GM19467 (cell line): ENCODE measurements around the gene STN1.
"Not testable (repeated sequence)": the region's sequence is repeated elsewhere in the genome, so short reads cannot be mapped to it uniquely, and the experiment has no call there.

ENCODE experiments used
- ATAC-seq: cut with Tn5 transposase; IDR thresholded peaks from one replicate; pipeline ENCODE4 v1.9.1; 2021; ENCODE audit warnings: mild to moderate bottlenecking, moderate library complexity; ENCODE audit not compliant: unreplicated experiment

The STN1 gene

DNA sequence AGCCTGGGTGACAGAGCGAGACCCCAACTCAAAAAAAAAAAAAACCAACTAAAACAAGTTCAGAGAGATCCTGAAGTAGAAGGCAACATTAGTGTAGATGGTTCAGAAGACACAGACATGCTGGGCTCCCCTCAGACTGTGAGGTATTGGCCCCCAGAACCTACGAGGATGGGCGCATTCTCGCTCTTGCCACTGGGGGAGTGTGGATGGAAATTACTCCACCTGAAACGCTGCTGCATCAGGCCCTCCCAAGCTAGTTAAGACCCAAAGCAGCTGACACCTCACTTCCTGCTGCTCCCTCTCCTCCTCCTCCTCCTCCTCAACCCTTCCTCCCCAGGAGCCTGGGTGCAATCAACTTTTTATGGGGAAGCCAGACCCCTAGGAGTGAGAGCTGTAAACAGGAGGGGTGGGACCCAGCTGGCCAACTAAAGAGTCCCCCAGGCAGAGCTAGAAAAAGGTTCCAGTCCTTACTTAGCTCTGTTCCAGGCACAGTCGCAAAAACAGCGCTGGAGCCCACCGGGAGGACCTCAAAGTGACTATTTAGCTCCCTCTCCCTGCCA is 70.0 kb downstream of the STN1 start:
- ATAC-seq: no peak

GRCh38 chr10:103847346-103847745 is 70.6 kb downstream of the STN1 start:
- ATAC-seq: no peak

DNA sequence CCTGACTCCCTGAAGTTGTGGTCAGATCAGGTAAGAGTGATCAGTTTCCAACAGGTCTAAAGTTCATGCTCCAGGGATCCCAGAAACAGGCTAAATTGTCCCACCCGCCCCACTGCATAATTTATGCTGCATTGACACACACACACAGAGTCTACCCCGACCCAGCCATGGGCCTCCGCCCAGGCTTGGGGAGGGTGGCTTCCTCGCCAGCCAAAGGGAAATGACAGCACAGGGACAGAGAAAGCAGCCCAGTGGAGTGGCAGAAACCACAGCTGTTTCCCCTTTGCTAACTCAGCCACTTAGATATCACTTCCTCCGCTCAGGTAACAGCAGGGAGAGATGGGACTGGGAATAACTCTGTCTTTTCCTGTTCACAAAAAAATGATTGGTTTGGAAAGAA is 72.0 kb downstream of the STN1 start:
- no peak for ATAC-seq

DNA sequence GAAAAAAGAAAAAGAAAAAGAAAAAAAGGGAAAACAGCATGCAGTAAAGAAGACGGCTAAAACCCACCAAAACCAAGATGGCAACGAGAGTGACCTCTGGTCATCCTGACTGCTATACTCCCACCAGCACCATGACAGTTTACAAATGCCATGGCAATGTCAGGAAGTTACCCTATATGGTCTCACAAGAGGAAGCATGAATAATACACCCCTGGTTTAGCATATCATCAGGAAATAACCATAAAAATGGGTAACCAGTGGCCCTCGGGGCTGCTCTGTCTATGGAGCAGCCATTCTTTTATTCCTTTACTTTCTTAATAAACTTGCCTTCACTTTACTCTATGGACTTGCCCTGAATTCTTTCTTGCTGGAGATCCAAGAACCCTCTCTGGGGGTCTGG is 72.6 kb downstream of the STN1 start:
- ATAC-seq: not testable (repeated sequence)

DNA sequence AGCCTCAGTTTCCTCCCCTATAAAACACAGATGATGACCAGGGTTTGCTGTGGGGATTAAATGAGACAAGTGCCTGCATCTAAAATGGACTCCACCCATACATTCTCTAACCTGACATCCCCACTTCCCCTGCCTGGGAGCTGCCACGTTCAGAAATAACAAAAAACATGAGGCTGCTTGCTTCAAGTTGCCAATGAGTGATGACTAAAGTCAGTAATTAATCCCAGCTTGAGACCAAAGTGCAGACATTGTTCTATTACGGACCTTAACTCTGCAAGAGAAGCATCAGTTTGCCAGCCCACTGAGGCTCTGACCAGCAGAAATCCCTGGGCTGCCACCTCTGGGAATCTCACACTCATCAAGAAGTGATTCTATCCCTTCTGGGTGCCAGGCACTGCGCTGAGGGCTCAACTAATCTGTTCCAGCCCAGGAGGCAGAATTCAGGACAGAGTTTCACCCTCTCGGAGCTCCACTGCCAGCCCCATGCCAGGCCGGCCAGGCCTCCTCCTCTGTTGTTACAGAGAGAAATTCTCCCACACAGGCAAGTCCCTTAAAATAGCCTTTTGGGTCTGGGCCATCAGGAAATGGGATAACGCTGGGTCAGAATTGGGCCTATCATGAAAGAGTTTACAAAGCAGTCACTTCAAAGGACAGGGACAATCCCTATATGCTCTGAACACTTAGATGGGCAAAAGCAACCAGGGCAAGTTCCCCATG is 74.0 kb downstream of the STN1 start:
- no peak for ATAC-seq

GRCh38 chr10:103843045-103843444 is 74.9 kb downstream of the STN1 start:
- no peak for ATAC-seq

- ATAC-seq: no peak
Measured at GRCh38 chr10:103842605-103843004, 75.4 kb downstream of the STN1 start.

DNA sequence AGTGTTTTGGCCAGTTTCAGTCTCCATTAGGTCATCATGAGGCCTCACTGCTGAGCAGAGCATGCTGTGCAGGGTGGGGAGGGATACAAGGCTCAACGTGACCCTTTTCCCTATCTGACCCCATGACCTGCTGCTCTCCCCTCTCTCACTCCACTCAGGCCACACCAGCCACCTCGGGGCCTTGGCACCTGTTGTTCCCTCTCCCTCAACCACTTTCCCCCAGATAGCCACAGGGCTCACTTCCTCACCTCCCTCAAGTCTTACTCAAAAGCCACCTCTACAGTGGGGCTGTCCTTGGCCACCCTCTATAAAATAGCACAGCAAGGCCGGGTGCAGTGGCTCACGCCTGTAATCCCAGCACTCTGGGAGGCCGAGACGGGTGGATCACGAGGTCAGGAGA is 76.5 kb downstream of the STN1 start:
- ATAC-seq: no peak

- ATAC-seq: no peak
Measured at GRCh38 chr10:103840740-103841070, 77.3 kb downstream of the STN1 start.

DNA sequence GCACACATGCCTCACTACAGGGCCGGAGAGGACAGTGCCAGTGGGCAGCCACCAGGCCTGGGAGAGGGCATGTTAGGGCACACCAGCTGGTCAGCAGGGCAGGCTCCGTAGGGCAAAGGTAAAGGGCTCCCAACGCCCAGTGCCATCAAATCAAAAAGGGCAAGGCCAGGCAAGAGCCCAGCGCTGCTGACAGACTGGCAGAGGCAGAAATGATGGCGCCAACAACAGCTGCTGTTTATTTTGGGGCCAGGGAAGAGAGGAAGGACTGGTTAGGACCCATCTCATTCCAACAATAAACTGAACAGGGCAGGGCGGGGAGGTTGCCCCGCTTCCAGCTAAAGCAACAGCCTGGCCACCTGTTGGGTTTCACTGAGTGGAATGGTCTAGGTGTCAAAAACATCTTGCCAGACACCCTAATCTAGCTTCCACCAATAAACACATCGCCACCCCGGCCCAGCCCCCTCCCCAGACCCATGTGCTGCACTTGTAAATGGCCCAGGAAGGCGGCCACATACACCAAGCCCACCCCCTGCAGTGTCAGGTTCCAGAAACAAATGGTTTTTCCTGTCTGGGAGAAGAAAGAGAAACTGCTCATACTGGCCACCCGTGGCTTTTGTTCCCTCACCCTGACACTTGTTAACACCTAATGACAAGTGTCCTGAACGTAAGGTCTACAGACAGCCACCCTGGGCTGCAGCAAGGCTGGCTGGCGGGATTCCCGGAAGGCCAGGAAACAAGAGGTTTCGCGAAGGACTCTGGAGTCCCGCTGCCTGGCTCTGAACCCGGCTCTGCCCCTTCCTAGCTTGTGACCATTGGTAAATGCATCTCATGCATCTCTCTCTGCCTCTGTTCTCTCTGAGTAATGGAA is 77.9 kb downstream of the STN1 start:
- ATAC-seq: no peak

- no peak for ATAC-seq
Measured at GRCh38 chr10:103839519-103839871, 78.5 kb downstream of the STN1 start.

DNA sequence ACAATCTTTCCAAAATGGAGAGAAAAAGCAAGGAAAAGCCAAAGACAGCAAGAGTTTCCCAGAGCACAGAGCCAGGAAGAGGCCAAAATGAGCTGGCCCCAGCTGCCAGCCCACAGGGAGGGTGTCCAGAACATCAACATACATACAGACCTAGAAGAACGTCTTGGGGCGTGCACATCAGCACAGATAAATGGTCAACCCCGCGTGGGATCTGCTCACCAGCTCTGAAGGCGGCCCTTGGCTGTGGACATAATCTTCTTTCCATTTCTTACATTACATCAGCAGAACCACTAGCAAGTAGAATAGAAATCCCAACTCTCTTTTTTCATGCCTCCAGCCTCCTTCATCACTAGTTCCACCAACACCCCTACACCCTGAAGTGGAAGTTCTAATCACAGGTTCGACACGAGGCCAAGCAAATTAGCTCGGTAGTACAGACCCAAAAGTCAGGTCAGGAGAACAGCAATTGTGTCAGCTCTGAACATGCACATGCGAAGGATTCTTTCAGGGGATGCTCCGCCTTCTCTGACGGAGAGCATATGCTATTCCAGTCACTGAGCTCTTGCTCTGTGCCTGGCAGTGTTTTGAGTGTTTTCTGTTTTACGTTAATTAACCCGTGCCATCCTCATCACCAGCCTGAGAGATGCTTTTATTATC is 79.0 kb downstream of the STN1 start:
- ATAC-seq: no peak

GRCh38 chr10:103838070-103838395 is 80.0 kb downstream of the STN1 start:
- ATAC-seq: no peak

DNA sequence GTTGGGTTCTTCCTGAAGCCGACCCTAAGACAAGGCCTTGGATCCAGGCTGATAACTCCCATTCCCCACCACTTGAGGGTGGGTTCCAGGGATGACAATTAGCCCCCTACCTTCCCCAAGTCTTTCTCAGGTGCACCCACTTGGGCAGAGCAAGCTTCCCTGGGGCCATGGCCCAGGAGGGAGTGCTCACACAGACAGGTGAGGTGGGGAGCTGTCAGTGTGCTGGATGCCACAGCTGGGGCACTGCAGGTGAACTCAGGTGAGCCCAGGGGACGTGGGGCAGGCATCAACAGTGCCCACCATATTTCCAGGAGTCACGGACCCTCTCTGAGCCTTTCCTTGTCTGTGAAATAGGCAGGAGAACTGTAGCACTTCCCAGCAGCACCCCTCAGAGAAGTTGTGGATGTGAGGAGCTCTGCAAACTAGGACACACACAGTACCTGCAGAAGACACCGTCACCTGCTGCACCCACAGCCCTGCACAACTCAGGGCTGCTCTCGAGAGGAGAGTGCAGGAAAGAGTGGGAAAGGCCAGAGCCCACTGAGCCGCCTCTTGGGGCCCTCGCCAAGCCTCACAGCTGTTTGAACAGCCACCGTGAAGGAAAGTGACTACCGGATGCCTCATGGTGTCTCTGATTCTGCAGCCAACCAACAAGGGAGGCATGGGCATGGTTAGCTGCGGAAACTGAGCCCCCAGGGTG is 80.5 kb downstream of the STN1 start:
- ATAC-seq: no peak

DNA sequence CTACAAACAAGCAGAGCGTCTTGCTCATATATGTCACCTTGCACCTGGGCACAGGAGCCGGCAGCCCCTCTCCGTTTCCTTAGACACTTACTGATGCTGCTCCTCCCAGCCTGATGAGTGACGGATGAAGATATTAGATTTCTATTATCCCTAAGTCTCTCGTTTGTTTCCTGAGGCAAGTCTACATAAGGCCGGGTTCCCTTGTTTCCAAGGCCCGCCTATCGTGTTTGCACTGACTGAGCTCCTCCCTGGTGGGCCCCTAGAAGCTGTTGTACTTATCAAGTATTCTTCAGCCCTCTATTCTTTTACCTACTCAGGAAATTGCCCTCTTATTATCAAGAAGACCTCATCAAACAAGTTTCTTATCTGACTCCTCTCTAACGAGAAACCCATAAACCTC is 81.1 kb downstream of the STN1 start:
- no peak for ATAC-seq

DNA sequence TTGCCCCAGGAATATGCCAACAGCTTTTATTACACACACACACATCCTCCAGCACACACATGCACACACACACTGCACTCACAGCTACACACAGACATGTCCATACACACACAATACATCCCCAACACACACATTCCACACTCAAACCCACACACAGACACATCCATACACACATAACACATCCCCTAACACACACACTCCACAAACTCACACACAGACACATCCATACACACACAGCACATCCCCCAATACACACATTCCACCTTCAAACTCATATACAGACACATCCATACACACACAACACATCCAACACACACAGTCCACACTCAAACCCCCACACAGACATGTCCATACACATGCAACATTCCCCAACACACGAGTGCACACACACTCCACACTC is 81.7 kb downstream of the STN1 start:
- no peak for ATAC-seq

DNA sequence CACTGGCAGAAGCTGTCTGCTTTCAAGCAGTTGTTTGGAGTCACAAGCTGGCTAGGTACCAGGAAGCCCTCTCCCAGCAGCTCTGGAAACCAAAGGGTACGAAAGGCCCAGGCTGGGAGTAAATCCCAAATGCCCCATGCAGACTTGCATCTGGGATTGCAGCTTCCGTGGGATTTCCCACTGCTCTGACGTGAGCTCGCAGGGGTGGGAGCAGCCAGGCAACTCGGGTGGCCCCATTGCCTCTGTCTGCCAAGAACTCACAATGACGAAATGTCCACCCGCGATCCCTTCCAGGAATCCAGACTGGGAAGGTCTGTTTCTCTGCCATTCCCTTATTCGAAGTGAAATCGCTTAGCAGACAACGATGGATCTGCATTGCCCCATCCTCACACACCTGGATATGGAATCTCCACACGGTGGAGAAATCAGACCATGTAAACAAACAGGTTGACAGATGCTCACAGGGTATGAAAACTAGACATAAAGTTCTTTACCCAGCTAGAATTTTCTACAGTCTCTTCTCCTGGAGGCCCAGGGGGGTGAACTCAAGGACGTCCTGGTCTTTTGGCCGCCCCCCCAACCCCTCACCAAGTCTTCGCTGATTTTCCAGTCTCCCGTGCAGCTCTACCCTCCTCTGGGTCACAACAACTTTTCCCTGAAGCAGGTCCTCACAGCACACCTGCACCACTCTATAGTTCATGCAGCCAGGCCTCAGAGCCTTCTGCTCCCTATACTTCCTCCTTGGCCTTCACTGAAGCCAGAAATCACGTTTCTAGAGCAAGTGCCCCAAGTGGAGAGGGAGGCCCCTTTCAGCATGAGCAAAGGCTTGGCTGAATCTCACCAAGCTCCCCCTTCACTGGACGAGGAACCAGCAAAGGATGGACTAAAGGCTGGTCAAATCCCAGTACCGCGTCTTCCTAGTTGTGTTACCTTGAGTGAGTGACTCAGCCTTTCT is 82.6 kb downstream of the STN1 start:
- ATAC-seq: no peak

DNA sequence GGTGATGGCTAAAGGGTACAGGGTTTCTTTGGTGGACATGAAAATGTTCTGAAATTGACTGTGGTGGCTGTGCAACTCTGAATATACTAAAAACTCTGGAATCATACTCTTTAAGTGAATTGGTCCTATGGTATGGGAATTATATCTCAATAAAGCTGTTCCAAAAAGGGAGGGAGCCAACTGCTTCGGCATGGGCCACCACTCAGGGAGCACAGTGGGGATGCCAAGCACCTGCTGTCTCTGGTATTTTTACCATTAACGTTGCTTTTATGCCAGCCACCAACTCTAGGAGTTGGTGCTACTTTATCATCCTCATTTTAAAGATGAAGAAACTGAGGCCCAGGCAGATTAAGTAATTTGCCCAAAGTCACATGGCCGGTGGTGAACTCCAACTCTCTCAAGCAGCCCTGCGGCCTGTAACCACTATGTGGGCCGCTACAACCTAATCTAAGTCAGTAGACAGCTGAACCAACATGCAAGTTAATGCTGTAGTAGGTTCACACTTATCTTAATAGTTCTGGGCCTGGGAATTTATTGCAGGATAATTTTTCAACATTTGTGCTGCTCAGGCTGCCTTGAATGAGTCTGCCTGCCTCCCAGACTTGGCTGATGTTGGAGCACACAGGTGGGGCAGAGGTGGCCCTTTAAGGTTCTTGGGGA is 83.4 kb downstream of the STN1 start:
- ATAC-seq: no peak

DNA sequence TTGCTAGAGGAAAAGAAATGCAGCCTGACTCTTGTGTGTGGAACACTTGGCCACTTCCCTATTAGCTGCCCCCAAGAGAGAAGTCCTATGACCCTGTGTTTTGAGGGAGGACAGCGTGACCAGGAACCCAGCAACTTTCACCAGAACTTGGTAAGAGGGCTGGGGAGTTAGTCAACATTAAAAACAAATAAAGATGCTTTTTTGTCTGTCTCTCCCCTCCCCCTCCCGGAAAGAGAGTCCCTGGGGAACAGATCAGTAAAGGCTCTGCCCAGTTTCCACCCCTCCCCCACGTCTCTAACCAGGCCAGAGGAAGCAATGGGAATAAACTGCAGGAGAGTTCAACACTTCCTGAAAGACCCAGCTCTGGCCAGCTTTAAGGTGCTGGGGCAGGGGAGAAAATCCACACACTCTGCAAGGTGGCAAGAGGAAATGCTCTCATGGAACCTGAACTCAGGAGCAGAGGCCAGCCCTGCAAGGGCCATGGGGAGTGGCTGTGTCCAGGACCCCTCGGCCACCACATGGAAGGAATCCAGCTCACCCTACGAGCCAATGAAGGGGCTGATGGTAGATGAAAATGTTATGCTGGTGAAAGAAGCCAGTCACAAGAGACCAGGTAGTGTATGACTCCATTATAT is 84.1 kb downstream of the STN1 start:
- no peak for ATAC-seq
